Endodermal cell (in vitro differentiated cells): ENCODE data around the gene CERKL. TPM values are rescaled to one million over a fixed set of nuclear protein-coding genes. Genes with fewer than 3 reads are reported as not detected.

Source experiments
- DNase-seq: peaks from one replicate; pipeline ENCODE4 v3.0.0-alpha.2; 2017
- H3K27ac ChIP-seq: 2 replicates; pipeline ENCODE4 v1.5.1; 2013; ENCODE audit warnings: mild to moderate bottlenecking, low read depth, low read length, moderate library complexity
- H3K27me3 ChIP-seq: 2 replicates; pipeline ENCODE4 v1.6.1; 2013; ENCODE audit warnings: mild to moderate bottlenecking, low read length, moderate library complexity; ENCODE audit not compliant: insufficient read depth, control insufficient read depth, poor library complexity, severe bottlenecking
- H3K36me3 ChIP-seq: 2 replicates; pipeline ENCODE4 v1.7.0; 2013; ENCODE audit warnings: mild to moderate bottlenecking, low read length, moderate library complexity; ENCODE audit not compliant: control insufficient read depth, insufficient read depth
- H3K4me1 ChIP-seq: one replicate; pipeline ENCODE4 v1.7.0; 2013; ENCODE audit warnings: low read length; ENCODE audit not compliant: control insufficient read depth, insufficient read depth
- H3K4me3 ChIP-seq: 2 replicates; pipeline ENCODE4 v1.5.1; 2013; ENCODE audit warnings: mild to moderate bottlenecking, low read length, moderate library complexity
- H3K9ac ChIP-seq: 2 replicates; pipeline ENCODE4 v1.6.1; 2013; ENCODE audit warnings: mild to moderate bottlenecking, low read length, moderate library complexity; ENCODE audit not compliant: poor library complexity, severe bottlenecking; ENCODE audit errors: extremely low read depth
- H3K9me3 ChIP-seq: 2 replicates; pipeline ENCODE4 v1.6.1; 2013; ENCODE audit warnings: mild to moderate bottlenecking, low read length, moderate library complexity; ENCODE audit not compliant: control insufficient read depth
- H3K27ac Mint-ChIP-seq: 2 replicates; pipeline ENCODE4 v1.8.0; 2020; ENCODE audit warnings: mixed read lengths
- H3K27me3 Mint-ChIP-seq: 2 replicates; pipeline ENCODE4 v1.8.0; 2021; ENCODE audit warnings: mild to moderate bottlenecking, mixed read lengths; ENCODE audit not compliant: insufficient read depth
- H3K36me3 Mint-ChIP-seq: 2 replicates; pipeline ENCODE4 v1.8.0; 2020; ENCODE audit warnings: low read depth, mixed read lengths
- H3K4me1 Mint-ChIP-seq: 2 replicates; pipeline ENCODE4 v1.8.0; 2020; ENCODE audit warnings: mixed read lengths
- H3K4me3 Mint-ChIP-seq: 2 replicates; pipeline ENCODE4 v1.8.0; 2020; ENCODE audit warnings: mild to moderate bottlenecking, moderate library complexity, mixed read lengths
- H3K9me3 Mint-ChIP-seq: 2 replicates; pipeline ENCODE4 v1.8.0; 2020; ENCODE audit warnings: mild to moderate bottlenecking, mixed read lengths
- WGBS, 2 experiments: methylation state at CpG; one replicate each; pipeline versions ENCODE4 v1.1.5 to v1.1.7; 2013; ENCODE audit warnings: missing lambda C conversion rate in 2 of 2, mixed read lengths in 1 of 2; ENCODE audit not compliant: insufficient coverage in 1 of 2, insufficient read length in 1 of 2; 5-methylcytosine and 5-hydroxymethylcytosine counted together
- total RNA-seq, 2 donors: library from RNA; stranded (reverse); fragmentation: NEBNext Ultra II Directional in 1 of 2; extraction: Animal tissue kit (Norgen Biotek cat#: 25700) in 1 of 2; gene quantifications; 2 replicates in 1 of 2; 3 replicates in 1 of 2; pipeline ENCODE4 v1.2.1, GENCODE V29; 2021
- TF ChIP-seq, protein P1 (sequence below): fragments of 200-600 bp; sonication (generic); conservative IDR thresholded peaks from 2 replicates; pipeline ENCODE4 v1.5.0; 2021; ENCODE audit warnings: antibody characterized with exemption, mild to moderate bottlenecking

CERKL gene
- total RNA-seq, 2 donors from 2014 or later = 0.20 to 0.31 TPM

DNA sequence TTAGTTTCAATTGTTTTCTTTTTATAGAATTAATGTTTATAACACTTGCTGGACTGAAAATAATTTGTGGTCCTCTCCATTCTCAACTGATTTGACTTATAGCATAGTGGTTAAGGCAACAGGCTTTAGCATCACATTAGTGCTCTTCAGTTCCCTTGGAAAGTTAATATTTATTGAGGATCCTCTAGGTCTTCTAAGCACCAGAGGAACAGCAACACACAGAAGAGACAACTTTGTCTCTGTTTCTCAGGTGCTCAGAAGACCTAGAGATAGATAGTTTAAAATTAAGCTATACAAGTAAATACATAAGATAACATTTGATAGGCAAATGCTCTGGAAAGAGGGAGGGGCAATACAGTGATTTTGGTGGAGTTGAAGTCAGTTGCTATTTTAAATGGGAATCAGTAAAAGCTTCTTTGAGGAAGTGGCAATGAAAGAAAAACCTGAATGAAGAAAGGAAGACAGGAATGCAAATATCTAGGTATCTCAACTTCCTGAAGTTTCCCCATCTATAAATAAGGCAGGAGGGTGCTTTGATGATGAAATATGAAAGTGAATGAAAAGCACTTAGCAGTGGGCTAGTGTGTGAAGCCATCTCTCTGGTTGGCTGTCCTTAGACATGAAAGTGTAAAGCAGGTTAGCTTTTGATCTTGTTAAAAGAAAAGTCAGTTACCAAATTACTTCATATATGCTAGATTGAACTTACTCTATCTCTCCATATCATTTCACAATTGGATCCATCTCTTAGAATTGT, 15.5 kb upstream of the CERKL start:
- no peak for DNase-seq
- H3K9me3 Mint-ChIP-seq = no peaks in the 10 kb centered on the region
- H3K27me3 ChIP-seq = peaks cover 63% of the 10 kb centered on the region
- H3K4me1 Mint-ChIP-seq = peaks cover 9% of the 10 kb centered on the region
- no peak overlapping the region for H3K27ac Mint-ChIP-seq
- no peak overlapping the region for H3K4me3 Mint-ChIP-seq
- peaks cover 2% of the 10 kb centered on the region for H3K4me1 ChIP-seq
- peaks cover 62% of the 10 kb centered on the region for H3K27me3 Mint-ChIP-seq
- H3K36me3 Mint-ChIP-seq = no peaks in the 10 kb centered on the region
- H3K9me3 ChIP-seq = no peaks in the 10 kb centered on the region
- no peaks in the 10 kb centered on the region for H3K36me3 ChIP-seq
- H3K27ac ChIP-seq = no peak overlapping the region
- TF ChIP-seq, protein P1, sequence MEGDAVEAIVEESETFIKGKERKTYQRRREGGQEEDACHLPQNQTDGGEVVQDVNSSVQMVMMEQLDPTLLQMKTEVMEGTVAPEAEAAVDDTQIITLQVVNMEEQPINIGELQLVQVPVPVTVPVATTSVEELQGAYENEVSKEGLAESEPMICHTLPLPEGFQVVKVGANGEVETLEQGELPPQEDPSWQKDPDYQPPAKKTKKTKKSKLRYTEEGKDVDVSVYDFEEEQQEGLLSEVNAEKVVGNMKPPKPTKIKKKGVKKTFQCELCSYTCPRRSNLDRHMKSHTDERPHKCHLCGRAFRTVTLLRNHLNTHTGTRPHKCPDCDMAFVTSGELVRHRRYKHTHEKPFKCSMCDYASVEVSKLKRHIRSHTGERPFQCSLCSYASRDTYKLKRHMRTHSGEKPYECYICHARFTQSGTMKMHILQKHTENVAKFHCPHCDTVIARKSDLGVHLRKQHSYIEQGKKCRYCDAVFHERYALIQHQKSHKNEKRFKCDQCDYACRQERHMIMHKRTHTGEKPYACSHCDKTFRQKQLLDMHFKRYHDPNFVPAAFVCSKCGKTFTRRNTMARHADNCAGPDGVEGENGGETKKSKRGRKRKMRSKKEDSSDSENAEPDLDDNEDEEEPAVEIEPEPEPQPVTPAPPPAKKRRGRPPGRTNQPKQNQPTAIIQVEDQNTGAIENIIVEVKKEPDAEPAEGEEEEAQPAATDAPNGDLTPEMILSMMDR = no peak
- no peak overlapping the region for H3K9ac ChIP-seq
- H3K4me3 ChIP-seq = no peak overlapping the region

DNA sequence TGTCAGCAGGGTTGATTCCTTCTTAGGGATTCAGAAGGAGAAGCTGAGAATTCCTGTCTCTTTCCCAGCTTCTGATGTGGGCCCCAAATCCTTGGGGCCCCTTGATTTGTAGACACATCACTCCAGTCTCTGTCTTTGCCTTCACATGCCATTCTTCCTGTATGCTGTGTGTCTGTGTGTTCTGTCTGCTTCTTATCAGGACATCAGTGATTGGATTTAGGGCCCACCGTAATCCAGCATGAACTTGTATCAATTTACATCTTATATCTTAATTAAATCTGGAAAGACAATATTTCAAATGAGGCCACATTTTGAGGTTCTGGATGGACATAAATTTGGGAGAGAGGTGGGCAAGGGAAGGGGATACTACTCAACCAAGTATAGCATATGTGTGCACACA, 13.7 kb upstream of the CERKL start:
- peaks cover 2% of the 10 kb centered on the region for H3K4me1 ChIP-seq
- TF ChIP-seq, protein P1 = no peak
- Mint-ChIP-seq H3K4me3 (no peak overlapping the region), H3K27ac (no peak overlapping the region), H3K36me3 (no peaks in the 10 kb centered on the region), H3K9me3 (peaks cover 8% of the 10 kb centered on the region), H3K4me1 (peaks cover 9% of the 10 kb centered on the region), H3K27me3 (peaks cover 51% of the 10 kb centered on the region)
- H3K36me3 ChIP-seq = no peaks in the 10 kb centered on the region
- peaks cover 45% of the 10 kb centered on the region for H3K27me3 ChIP-seq
- H3K4me3 ChIP-seq = no peak overlapping the region
- no peak overlapping the region for H3K27ac ChIP-seq
- H3K9ac ChIP-seq = no peak overlapping the region
- DNase-seq = no peak
- H3K9me3 ChIP-seq = peaks cover 8% of the 10 kb centered on the region
- 71% methylated on average over 1 of the region's 1 CpG; no CpG with 5 or more reads in 1 of the 2 experiments for WGBS, 2 experiments

DNA sequence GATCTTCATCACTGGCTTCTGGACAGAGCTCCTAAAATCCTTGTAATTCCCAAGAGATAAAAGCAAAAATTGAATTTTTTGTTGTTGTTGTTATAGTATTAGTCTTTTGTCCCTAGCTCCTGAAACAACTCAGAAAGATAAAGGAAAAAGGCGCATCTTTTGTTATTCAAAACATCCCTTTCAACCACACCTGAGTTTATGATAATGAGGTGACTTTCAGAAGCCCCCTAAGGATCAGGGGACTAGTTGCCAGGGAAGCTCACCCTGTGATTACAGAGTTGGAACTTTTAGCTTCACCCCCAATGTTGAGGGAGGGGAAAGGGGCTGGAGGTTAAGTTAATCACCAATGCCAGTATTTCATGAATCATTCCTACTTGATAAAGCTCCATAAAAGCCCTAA, 10.3 kb upstream of the CERKL start:
- Histone ChIP-seq H3K4me3 (no peak overlapping the region), H3K4me1 (peaks cover 2% of the 10 kb centered on the region), H3K9ac (no peak overlapping the region), H3K36me3 (no peaks in the 10 kb centered on the region), H3K9me3 (peaks cover 9% of the 10 kb centered on the region), H3K27ac (no peak overlapping the region), H3K27me3 (peaks cover 11% of the 10 kb centered on the region)
- Mint-ChIP-seq H3K9me3 (peaks cover 14% of the 10 kb centered on the region), H3K27me3 (peaks cover 27% of the 10 kb centered on the region), H3K27ac (no peak overlapping the region), H3K4me3 (no peak overlapping the region), H3K4me1 (peaks cover 9% of the 10 kb centered on the region), H3K36me3 (no peaks in the 10 kb centered on the region)
- whole genome bisulfite sequencing, 2 experiments = 80% methylated on average over 1 of the region's 1 CpG; no CpG with 5 or more reads in 1 of the 2 experiments
- DNase-seq = no peak
- TF ChIP-seq, protein P1 = no peak
